Vagina (tissue), 2 donors: ENCODE measurements around the gene AHCYL2. TPM values are rescaled to one million over a fixed set of nuclear protein-coding genes. Genes with fewer than 3 reads are reported as not detected.
A peak's percentile ranks its signal among the peaks of the same experiment; 100 is the strongest.

Experiments
- DNase-seq, 2 donors: peaks; one replicate each; pipeline ENCODE4 v3.0.0-alpha.2; 2017; ENCODE audit errors: extremely low spot score in 2 of 2
- H3K27ac ChIP-seq: fragments of 200-600 bp; sonication (generic); one replicate; pipeline ENCODE4 v1.5.1; 2019
- H3K27me3 ChIP-seq: fragments of 200-600 bp; sonication (generic); one replicate; pipeline ENCODE4 v1.5.1; 2019
- H3K36me3 ChIP-seq, 2 donors: fragments of 200-600 bp; sonication (generic); one replicate each; pipeline ENCODE4 v1.5.1; 2017 to 2019
- H3K4me1 ChIP-seq: fragments of 200-600 bp; sonication (generic); one replicate; pipeline ENCODE4 v1.5.1; 2019
- H3K4me3 ChIP-seq, 2 donors: fragments of 200-600 bp; sonication (generic); 1 replicate in 1 of 2; 2 replicates in 1 of 2; pipeline ENCODE4 v1.5.1; 2016 to 2019
- H3K9me3 ChIP-seq: fragments of 200-600 bp; sonication (generic); one replicate; pipeline ENCODE4 v1.5.1; 2019
- POLR2A ChIP-seq, 2 donors: fragments of 450-650 bp; IDR thresholded peaks; one replicate each; pipeline ENCODE4 v1.6.1; 2017; ENCODE audit warnings: antibody characterized with exemption in 2 of 2, mild to moderate bottlenecking in 2 of 2, moderate library complexity in 2 of 2
- POLR2AphosphoS5 ChIP-seq, 2 donors: sonication (generic); formaldehyde crosslinking; IDR thresholded peaks; one replicate each; pipeline ENCODE4 v1.9.0; 2017; ENCODE audit warnings: antibody characterized with exemption in 2 of 2, mild to moderate bottlenecking in 2 of 2, low read depth in 1 of 2; ENCODE audit not compliant: insufficient read depth in 1 of 2
- intact Hi-C: fragments of 100-400 bp; cut with DNase I; formaldehyde crosslinking; loops from one replicate; pipeline ENCODE4 v1.15.1; 2023
- total RNA-seq: library from RNA; depleted of rRNA; stranded (reverse); fragments of >200 nt; gene quantifications from one replicate; pipeline ENCODE4 v1.2.3, GENCODE V29; 2016
- TF ChIP-seq, protein P1 (sequence below), 3 experiments: fragments of 450-650 bp in 2 of 3; fragments of 200-600 bp in 1 of 3; sonication (generic) in 1 of 3; IDR thresholded peaks; one replicate each; pipeline ENCODE4 v1.5.1; 2017 to 2019; ENCODE audit warnings: antibody characterized with exemption in 3 of 3, mild to moderate bottlenecking in 2 of 3, moderate library complexity in 2 of 3

Gene AHCYL2
- total RNA-seq, 1 donor from 2014 or later = 19.6 TPM

DNA sequence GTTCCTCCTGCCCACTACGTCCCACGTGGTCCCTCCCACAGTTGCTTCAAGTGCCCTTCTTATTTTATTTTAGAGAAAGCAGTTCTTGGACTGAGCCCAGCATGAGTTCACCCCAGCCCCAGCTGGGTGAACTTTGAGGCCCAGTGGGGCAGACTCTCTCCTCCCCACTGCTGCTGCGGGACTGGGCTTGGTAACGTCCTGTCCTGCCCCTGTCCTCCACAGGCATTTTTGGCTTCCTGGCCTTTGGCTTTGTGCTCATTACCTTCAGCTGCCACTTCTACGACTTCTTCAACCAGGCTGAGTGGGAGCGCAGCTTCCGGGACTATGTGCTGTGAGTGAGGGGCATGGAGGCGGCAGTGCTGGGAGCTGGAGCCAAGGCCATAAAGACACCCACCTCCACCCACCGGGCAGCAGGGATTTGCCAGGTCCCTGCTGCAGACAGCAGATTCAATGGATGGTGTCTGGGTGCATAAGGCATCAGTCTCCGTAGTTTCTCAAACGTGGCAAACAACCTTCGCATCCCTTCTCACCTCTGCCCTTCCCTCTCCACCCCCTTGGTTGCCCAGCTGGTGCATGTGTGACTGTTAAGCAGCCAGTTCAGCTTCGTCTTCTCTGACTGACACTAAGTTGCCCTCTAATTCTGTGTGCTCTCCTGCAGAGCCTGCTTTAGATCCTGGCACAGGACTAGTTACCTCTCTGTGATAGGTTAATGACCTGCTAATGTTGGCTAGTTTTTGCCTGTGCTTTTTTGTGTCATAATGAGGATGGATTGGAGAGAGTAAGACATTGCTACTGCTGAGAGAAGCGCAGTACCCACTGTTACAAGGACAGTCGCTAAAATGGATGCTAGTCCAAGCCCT, 15.5 kb upstream of the AHCYL2 start:
- H3K9me3 ChIP-seq = no peaks in the 10 kb centered on the region
- H3K4me1 ChIP-seq = no peaks in the 10 kb centered on the region
- H3K27ac ChIP-seq = no peak overlapping the region
- H3K4me3 ChIP-seq = no peak overlapping the region
- no peaks in the 10 kb centered on the region for H3K27me3 ChIP-seq
- intact Hi-C loops = no loop called here
- DNase-seq = no peak
- no peak for TF ChIP-seq POLR2AphosphoS5 (IDR thresholded peaks at IDR 0.05; ENCODE audit: insufficient read depth in 1 of 2, low read depth in 1 of 2)
- TF ChIP-seq, protein P1, sequence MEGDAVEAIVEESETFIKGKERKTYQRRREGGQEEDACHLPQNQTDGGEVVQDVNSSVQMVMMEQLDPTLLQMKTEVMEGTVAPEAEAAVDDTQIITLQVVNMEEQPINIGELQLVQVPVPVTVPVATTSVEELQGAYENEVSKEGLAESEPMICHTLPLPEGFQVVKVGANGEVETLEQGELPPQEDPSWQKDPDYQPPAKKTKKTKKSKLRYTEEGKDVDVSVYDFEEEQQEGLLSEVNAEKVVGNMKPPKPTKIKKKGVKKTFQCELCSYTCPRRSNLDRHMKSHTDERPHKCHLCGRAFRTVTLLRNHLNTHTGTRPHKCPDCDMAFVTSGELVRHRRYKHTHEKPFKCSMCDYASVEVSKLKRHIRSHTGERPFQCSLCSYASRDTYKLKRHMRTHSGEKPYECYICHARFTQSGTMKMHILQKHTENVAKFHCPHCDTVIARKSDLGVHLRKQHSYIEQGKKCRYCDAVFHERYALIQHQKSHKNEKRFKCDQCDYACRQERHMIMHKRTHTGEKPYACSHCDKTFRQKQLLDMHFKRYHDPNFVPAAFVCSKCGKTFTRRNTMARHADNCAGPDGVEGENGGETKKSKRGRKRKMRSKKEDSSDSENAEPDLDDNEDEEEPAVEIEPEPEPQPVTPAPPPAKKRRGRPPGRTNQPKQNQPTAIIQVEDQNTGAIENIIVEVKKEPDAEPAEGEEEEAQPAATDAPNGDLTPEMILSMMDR (IDR thresholded peaks at IDR 0.05) = no peak
- TF ChIP-seq POLR2A (IDR thresholded peaks at IDR 0.05) = no peak
- peaks cover 0 to 30% of the 10 kb centered on the region in 2 donors for H3K36me3 ChIP-seq

DNA sequence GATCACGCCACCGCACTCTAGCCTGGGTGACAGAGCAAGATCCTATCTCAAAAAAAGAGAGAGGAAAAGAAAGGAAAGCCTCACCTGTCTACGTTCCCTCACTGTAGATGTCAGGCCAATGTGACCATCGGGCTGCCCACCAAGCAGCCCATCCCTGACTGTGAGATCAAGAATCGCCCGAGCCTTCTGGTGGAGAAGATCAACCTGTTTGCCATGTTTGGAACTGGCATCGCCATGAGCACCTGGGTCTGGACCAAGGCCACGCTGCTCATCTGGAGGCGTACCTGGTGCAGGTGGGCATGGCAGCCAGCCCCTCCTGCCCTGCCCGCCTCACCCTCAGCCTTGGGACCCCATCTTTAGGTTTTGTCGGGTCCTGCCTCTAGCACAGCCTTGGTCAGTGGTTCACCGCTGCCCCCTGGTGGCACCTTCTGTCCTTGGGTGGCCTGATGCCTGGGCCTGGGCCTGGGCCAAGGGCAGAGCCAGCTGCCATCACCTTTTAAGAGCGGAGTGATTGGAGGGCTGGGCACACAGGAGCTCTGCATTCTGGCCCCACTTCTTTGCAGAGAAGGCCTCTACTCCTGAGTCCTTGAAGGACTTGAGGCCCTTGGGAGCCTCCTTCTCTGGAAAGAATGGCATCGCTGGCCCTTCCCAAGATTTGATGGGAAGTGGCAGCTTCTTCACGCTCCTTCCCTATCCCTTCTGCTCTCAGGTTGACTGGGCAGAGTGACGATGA, 14.4 kb upstream of the AHCYL2 start:
- Histone ChIP-seq H3K4me1 (no peaks in the 10 kb centered on the region), H3K27me3 (no peaks in the 10 kb centered on the region), H3K36me3 (peaks cover 0 to 30% of the 10 kb centered on the region in 2 donors), H3K4me3 (no peak overlapping the region), H3K27ac (no peak overlapping the region), H3K9me3 (no peaks in the 10 kb centered on the region)
- intact Hi-C loops = loop anchor here (5.0 kb wide), 2 partner anchors 48 to 718 kb away; no protein-coding TSS in a partner anchor
- TF ChIP-seq, protein P1 (IDR thresholded peaks at IDR 0.05) = peak; percentile 77 to 80 (median 78)
- TF ChIP-seq POLR2AphosphoS5 (IDR thresholded peaks at IDR 0.05; ENCODE audit: insufficient read depth in 1 of 2, low read depth in 1 of 2) (peak in 1 of 2 donors; percentile 47), POLR2A (IDR thresholded peaks at IDR 0.05) (no peak)
- no peak for DNase-seq

- DNase-seq = no peak
- Histone ChIP-seq H3K27me3 (no peaks in the 10 kb centered on the region), H3K36me3 (peaks cover 0 to 27% of the 10 kb centered on the region in 2 donors), H3K9me3 (no peaks in the 10 kb centered on the region), H3K4me3 (no peak overlapping the region), H3K4me1 (no peaks in the 10 kb centered on the region), H3K27ac (no peak overlapping the region)
- no peak for TF ChIP-seq POLR2A (IDR thresholded peaks at IDR 0.05)
- TF ChIP-seq, protein P1 (IDR thresholded peaks at IDR 0.05) = no peak
- no peak for TF ChIP-seq POLR2AphosphoS5 (IDR thresholded peaks at IDR 0.05; ENCODE audit: insufficient read depth in 1 of 2, low read depth in 1 of 2)
- intact Hi-C loops = loop anchor here (5.0 kb wide), 2 partner anchors 49 to 719 kb away; no protein-coding TSS in a partner anchor
These were observed 13.9 kb upstream of the AHCYL2 start for GRCh38 chr7:129210989-129211312.

- TF ChIP-seq POLR2AphosphoS5 (IDR thresholded peaks at IDR 0.05; ENCODE audit: insufficient read depth in 1 of 2, low read depth in 1 of 2) (no peak), POLR2A (IDR thresholded peaks at IDR 0.05) (no peak)
- TF ChIP-seq, protein P1 (IDR thresholded peaks at IDR 0.05) = no peak
- Histone ChIP-seq H3K27me3 (no peaks in the 10 kb centered on the region), H3K9me3 (no peaks in the 10 kb centered on the region), H3K4me1 (no peaks in the 10 kb centered on the region), H3K36me3 (peaks cover 0 to 19% of the 10 kb centered on the region in 2 donors), H3K27ac (no peak overlapping the region), H3K4me3 (no peak overlapping the region)
- intact Hi-C loops = loop anchor here (5.0 kb wide), 2 partner anchors 50 to 720 kb away; no protein-coding TSS in a partner anchor
- DNase-seq = no peak
These were observed 12.7 kb upstream of the AHCYL2 start for GRCh38 chr7:129212126-129212525.
